ENCODE data around the gene DNAH17. TPM values are rescaled to one million over a fixed set of nuclear protein-coding genes. Genes with fewer than 3 reads are reported as not detected.

DNAH17 gene
- total RNA-seq, 1 experiment from 2014 or later: 0.76 TPM

DNA sequence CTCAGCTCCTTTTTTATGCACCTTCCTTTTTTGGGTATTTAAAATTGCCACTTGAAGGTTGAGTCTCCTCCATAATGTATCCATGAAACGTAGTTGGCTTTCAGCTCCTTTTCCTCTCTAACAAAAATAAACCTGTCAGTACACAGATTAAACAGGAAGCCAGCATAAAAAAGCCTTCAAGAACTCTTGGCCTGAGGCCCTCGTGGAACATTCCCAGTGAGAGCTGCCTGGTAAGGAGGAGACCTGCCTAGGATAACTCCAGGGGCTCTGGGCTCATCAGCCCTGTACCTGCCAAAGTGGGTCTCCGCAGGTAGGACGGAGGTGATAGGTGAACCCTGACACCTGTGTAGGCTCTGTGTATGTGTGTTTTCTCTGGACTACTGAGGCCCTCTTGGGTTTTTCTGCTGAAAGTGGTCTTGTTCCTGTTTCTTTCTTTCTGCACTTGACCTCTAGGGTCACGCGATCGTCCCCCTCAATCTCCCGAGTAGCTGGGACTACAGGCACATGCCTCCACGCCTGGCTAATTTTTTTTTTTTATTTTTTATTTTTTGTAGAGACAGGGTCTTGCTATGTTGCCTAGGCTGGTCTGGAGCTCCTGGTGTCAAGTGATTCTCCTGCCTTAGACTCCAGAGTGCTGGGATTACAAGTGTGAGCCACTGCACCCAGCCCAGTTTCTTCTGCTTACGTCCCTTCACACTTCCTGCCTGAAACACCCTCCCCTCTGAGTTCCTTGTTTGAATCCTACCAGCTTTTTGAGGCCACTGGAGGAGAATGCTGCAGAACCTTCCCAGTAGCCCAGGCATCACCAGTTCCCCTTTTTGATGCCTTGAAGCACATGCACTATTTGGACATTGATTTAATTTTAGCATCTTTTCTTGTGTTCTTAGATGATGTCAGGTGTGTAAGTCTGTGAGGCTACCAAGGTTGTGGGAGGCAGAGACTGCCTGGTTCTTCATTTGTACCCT lies 188.9 kb downstream of the DNAH17 start:
- Histone ChIP-seq H2AFZ (no peak overlapping the region), H3K4me3 (no peak overlapping the region), H3K4me2 (no peak overlapping the region), H3K4me1 (replicated peaks; ENCODE audit: insufficient read depth) (peaks cover 21% of the 10 kb centered on the region), H3K27ac (no peak overlapping the region), H3K36me3 (ENCODE audit: low read depth) (no peaks in the 10 kb centered on the region), H3K27me3 (ENCODE audit: insufficient read depth, low read depth) (no peaks in the 10 kb centered on the region), H3K9me2 (ENCODE audit: insufficient read depth) (no peaks in the 10 kb centered on the region), H4K20me1 (ENCODE audit: insufficient read depth) (peaks cover 20% of the 10 kb centered on the region; the same call in 1 of the 2 replicates), H3F3A (ENCODE audit: insufficient read depth, low read depth) (peaks cover 16% of the 10 kb centered on the region), H3K9me3 (ENCODE audit: insufficient read depth, low read depth) (no peaks in the 10 kb centered on the region), H3K79me2 (ENCODE audit: low read depth) (peaks cover 88% of the 10 kb centered on the region)
- ChIA-PET CTCF (no interaction called here), POLR2A (ENCODE audit: unreplicated experiment) (interaction anchor here (0.6 kb wide), 2 partner anchors 10 to 80 kb away, joined by 4 to 16 read pairs; no protein-coding TSS in a partner anchor)
- TF ChIP-seq, protein P1, sequence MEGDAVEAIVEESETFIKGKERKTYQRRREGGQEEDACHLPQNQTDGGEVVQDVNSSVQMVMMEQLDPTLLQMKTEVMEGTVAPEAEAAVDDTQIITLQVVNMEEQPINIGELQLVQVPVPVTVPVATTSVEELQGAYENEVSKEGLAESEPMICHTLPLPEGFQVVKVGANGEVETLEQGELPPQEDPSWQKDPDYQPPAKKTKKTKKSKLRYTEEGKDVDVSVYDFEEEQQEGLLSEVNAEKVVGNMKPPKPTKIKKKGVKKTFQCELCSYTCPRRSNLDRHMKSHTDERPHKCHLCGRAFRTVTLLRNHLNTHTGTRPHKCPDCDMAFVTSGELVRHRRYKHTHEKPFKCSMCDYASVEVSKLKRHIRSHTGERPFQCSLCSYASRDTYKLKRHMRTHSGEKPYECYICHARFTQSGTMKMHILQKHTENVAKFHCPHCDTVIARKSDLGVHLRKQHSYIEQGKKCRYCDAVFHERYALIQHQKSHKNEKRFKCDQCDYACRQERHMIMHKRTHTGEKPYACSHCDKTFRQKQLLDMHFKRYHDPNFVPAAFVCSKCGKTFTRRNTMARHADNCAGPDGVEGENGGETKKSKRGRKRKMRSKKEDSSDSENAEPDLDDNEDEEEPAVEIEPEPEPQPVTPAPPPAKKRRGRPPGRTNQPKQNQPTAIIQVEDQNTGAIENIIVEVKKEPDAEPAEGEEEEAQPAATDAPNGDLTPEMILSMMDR (conservative IDR thresholded peaks at IDR 0.05): no peak
- no peak for TF ChIP-seq EZH2 (IDR thresholded peaks at IDR 0.05; ENCODE audit: low read depth)
- no peak for DNase-seq
- intact Hi-C loops (cut with micrococcal nuclease; ENCODE audit: unreplicated experiment): no loop called here
- BruUV-seq (replicated peaks): no TSS peak

DNA sequence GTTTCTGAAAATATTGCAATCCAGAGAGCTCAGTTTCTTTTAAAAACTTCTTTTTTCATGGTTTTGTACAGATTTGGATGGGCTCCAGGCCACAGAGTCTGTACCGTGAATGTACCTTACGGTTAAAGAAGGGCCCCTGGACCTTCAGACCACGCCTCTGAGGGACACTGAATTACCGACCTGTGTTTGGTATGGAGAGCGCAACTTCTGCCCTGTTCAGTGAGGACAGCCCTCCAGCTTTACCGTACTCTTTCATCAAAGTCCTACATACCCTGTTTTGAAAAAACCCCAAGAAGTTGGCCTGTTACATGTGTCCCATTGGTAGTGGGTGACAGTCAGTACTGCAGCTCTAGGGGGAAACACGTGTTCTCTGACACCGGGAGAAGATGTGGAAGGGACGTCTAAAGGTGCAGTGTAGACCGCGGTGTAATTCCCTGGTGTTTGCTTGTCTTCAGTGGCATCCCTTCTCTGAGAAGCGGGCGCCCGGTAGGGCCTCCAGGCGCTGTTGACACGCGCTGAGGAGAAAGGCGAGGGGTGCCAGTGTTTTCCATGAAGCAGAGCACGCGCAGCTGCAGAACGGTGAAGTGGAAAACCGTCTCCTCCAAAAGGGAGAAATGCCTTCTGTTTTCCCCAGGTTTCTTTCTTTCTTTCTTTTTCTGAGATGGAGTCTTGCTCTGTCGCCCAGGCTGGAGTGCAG lies 192.6 kb downstream of the DNAH17 start:
- POLR2A ChIA-PET (ENCODE audit: unreplicated experiment): interaction anchor here (0.6 kb wide), 1 partner anchor 102 kb away, joined by 4 read pairs; no protein-coding TSS in a partner anchor
- no peak overlapping the region for H3K4me2 ChIP-seq
- no TSS peak for BruUV-seq (replicated peaks)

More for the DNA sequence above, 192.6 kb downstream of the DNAH17 start:
- no peaks in the 10 kb centered on the region for H3K27me3 ChIP-seq (ENCODE audit: insufficient read depth, low read depth)
- H3K9me3 ChIP-seq (ENCODE audit: insufficient read depth, low read depth): no peaks in the 10 kb centered on the region
- CTCF ChIA-PET: interaction anchor here (0.6 kb wide), 1 partner anchor 314 kb away, joined by 5 read pairs; no protein-coding TSS in a partner anchor
- no peak overlapping the region for H3K27ac ChIP-seq
- no peak overlapping the region for H2AFZ ChIP-seq
- H3K79me2 ChIP-seq (ENCODE audit: low read depth): peaks cover 95% of the 10 kb centered on the region
- no peaks in the 10 kb centered on the region; the same call in 1 of the 2 replicates for H3F3A ChIP-seq (ENCODE audit: insufficient read depth, low read depth)
- no peak overlapping the region for H3K4me3 ChIP-seq
- H3K36me3 ChIP-seq (ENCODE audit: low read depth): no peaks in the 10 kb centered on the region
- H3K9me2 ChIP-seq (ENCODE audit: insufficient read depth): no peaks in the 10 kb centered on the region
- H4K20me1 ChIP-seq (ENCODE audit: insufficient read depth): peaks cover 36% of the 10 kb centered on the region; the same call in 1 of the 2 replicates
- TF ChIP-seq EZH2 (IDR thresholded peaks at IDR 0.05; ENCODE audit: low read depth): no peak
- TF ChIP-seq, protein P1 (conservative IDR thresholded peaks at IDR 0.05): no peak
- intact Hi-C loops (cut with micrococcal nuclease; ENCODE audit: unreplicated experiment): no loop called here
- DNase-seq: no peak
- H3K4me1 ChIP-seq (replicated peaks; ENCODE audit: insufficient read depth): peaks cover 6% of the 10 kb centered on the region
